Measurements from ENCODE around the gene SOCS7.

DNA sequence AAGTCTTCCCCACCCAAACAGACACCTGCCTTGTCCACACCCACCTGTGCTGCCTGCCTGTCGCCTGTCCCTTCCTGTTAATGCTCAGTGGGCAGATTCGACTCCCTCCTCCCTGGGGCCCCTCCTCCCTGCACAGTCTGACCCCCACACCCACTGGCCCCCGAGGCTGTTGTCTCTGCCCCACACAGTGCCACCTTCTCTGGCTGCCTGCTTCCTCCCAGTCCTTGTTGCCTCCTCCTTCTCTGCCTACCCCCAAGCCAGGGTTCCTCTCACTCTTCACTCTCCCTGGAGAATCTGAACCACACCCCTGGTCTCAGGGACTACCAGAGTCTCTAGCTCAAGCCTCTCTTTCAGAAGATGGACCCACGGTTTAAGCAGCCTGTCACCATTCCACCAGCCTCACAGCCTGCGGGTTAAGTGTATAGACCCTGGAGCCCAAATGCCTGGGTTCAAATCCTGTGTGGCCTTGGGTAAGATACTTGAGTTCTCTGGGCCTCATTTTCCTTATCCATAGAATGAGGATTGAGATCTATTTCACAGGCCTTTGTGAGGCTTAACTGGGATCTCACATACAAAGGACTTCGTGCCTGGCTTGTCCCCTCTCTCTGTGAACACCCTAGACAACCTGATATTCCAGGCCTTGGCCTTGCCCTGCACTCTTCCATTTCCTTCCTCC is 72.8 kb downstream of the SOCS7 start:
- TF ChIP-seq ARNTL (CRISPR knock-in tag; IDR thresholded peaks at IDR 0.05; ENCODE audit: borderline replicate concordance, low read depth) (no peak), ZC3H10 (CRISPR knock-in tag; IDR thresholded peaks at IDR 0.05) (no peak), ZNF565 (CRISPR knock-in tag; conservative IDR thresholded peaks at IDR 0.05; ENCODE audit: low read depth) (no peak), TCF4 (CRISPR knock-in tag; IDR thresholded peaks at IDR 0.05; ENCODE audit: borderline replicate concordance) (no peak), ISL1 (CRISPR knock-in tag; IDR thresholded peaks at IDR 0.05) (no peak), TOX (CRISPR knock-in tag; IDR thresholded peaks at IDR 0.05; ENCODE audit: borderline replicate concordance) (no peak), ZFP3 (CRISPR knock-in tag; IDR thresholded peaks at IDR 0.05) (no peak), RARB (CRISPR knock-in tag; IDR thresholded peaks at IDR 0.05) (no peak)
- TF ChIP-seq, protein P1, sequence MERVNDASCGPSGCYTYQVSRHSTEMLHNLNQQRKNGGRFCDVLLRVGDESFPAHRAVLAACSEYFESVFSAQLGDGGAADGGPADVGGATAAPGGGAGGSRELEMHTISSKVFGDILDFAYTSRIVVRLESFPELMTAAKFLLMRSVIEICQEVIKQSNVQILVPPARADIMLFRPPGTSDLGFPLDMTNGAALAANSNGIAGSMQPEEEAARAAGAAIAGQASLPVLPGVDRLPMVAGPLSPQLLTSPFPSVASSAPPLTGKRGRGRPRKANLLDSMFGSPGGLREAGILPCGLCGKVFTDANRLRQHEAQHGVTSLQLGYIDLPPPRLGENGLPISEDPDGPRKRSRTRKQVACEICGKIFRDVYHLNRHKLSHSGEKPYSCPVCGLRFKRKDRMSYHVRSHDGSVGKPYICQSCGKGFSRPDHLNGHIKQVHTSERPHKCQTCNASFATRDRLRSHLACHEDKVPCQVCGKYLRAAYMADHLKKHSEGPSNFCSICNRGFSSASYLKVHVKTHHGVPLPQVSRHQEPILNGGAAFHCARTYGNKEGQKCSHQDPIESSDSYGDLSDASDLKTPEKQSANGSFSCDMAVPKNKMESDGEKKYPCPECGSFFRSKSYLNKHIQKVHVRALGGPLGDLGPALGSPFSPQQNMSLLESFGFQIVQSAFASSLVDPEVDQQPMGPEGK (CRISPR knock-in tag; IDR thresholded peaks at IDR 0.05; ENCODE audit: borderline replicate concordance) = no peak
- TF ChIP-seq, protein P2, sequence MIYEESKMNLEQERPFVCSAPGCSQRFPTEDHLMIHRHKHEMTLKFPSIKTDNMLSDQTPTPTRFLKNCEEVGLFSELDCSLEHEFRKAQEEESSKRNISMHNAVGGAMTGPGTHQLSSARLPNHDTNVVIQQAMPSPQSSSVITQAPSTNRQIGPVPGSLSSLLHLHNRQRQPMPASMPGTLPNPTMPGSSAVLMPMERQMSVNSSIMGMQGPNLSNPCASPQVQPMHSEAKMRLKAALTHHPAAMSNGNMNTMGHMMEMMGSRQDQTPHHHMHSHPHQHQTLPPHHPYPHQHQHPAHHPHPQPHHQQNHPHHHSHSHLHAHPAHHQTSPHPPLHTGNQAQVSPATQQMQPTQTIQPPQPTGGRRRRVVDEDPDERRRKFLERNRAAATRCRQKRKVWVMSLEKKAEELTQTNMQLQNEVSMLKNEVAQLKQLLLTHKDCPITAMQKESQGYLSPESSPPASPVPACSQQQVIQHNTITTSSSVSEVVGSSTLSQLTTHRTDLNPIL (CRISPR knock-in tag; IDR thresholded peaks at IDR 0.05; ENCODE audit: low read depth) = no peak

Measured in SK-N-SH treated with all-trans-retinoic acid at 6 μM for 48 hours (cell line).